Activated CD4-positive, alpha-beta T cell treated with anti-CD3 and anti-CD28 coated beads, Interleukin-2, amount 10 ng/mL, durations not matched to agents 24 days and 14 days (primary cell): ENCODE measurements around the gene AMIGO1. TPM values are rescaled to one million over a fixed set of nuclear protein-coding genes. Genes with fewer than 3 reads are reported as not detected.

ENCODE experiments used
- DNase-seq: peaks from one replicate; pipeline ENCODE4 v3.0.0; 2022
- H3K27ac Mint-ChIP-seq: one replicate; pipeline ENCODE4 v1.8.0; 2022; ENCODE audit warnings: mild to moderate bottlenecking, mixed read lengths
- H3K27me3 Mint-ChIP-seq: one replicate; pipeline ENCODE4 v1.8.0; 2022; ENCODE audit warnings: mixed read lengths
- H3K36me3 Mint-ChIP-seq: one replicate; pipeline ENCODE4 v1.8.0; 2022; ENCODE audit warnings: low read depth, mild to moderate bottlenecking, mixed read lengths
- H3K4me1 Mint-ChIP-seq: one replicate; pipeline ENCODE4 v1.8.0; 2021; ENCODE audit warnings: mixed read lengths
- H3K4me3 Mint-ChIP-seq: one replicate; pipeline ENCODE4 v1.8.0; 2022; ENCODE audit warnings: mild to moderate bottlenecking, moderate library complexity, mixed read lengths
- H3K9me3 Mint-ChIP-seq: one replicate; pipeline ENCODE4 v1.8.0; 2021; ENCODE audit warnings: mixed read lengths
- intact Hi-C: fragments of 100-400 bp; cut with micrococcal nuclease; formaldehyde crosslinking; loops from one replicate; pipeline ENCODE4 v1.15.1; 2023
- total RNA-seq: library from RNA; stranded (reverse); gene quantifications from 2 replicates; pipeline ENCODE4 v1.2.3, GENCODE V29; 2022

Gene AMIGO1
- total RNA-seq, 1 donor from 2014 or later, result 1.1 TPM

- Mint-ChIP-seq H3K36me3 (no peaks in the 10 kb centered on the region), H3K27me3 (peaks cover 53% of the 10 kb centered on the region)
Observed at GRCh38 chr1:109457819-109458218, 51.7 kb downstream of the AMIGO1 start.

GRCh38 chr1:109454497-109455133 is 54.9 kb downstream of the AMIGO1 start:
- no peak overlapping the region for H3K4me3 Mint-ChIP-seq
- H3K27me3 Mint-ChIP-seq, result peaks cover 48% of the 10 kb centered on the region
- no peaks in the 10 kb centered on the region for H3K36me3 Mint-ChIP-seq
- H3K4me1 Mint-ChIP-seq, result no peaks in the 10 kb centered on the region
- no peak for DNase-seq
- intact Hi-C loops, result no loop called here
- no peak overlapping the region for H3K27ac Mint-ChIP-seq
- H3K9me3 Mint-ChIP-seq, result peaks cover 18% of the 10 kb centered on the region

More at GRCh38 chr1:109457819-109458218, 51.7 kb downstream of the AMIGO1 start:
- no peak for DNase-seq
- Mint-ChIP-seq H3K9me3 (peaks cover 15% of the 10 kb centered on the region), H3K27ac (no peak overlapping the region), H3K4me1 (no peaks in the 10 kb centered on the region), H3K4me3 (no peak overlapping the region)
- intact Hi-C loops, result no loop called here

Other genes starting within 250 kb of the AMIGO1 start
- 4.5 and 5.0 TPM in 2 replicates for gene PSRC1, start 226.6 kb downstream of the AMIGO1 start, total RNA-seq
- gene MYBPHL, start 202.7 kb downstream of the AMIGO1 start, total RNA-seq, result not detected in 2 replicates
- 1.2 and 1.4 TPM in 2 replicates for gene SORT1, start 111.8 kb downstream of the AMIGO1 start, total RNA-seq
- 262 and 270 TPM in 2 replicates for gene PSMA5, start 83.3 kb downstream of the AMIGO1 start, total RNA-seq
- 0.07 TPM in 1 of 2 replicates, not detected in the other for gene SYPL2, start 43.2 kb downstream of the AMIGO1 start, total RNA-seq
- gene ATXN7L2, start 25.8 kb downstream of the AMIGO1 start, total RNA-seq, result 15.1 and 15.6 TPM in 2 replicates
- gene CYB561D1, start 15.6 kb downstream of the AMIGO1 start, total RNA-seq, result 11.3 and 13.1 TPM in 2 replicates
- gene GPR61, start 30.1 kb upstream of the AMIGO1 start, total RNA-seq, result 0.14 TPM in 1 of 2 replicates, not detected in the other
- gene GNAI3, start 38.9 kb upstream of the AMIGO1 start, total RNA-seq, result 8.7 and 8.8 TPM in 2 replicates
- gene GNAT2, start 109.9 kb upstream of the AMIGO1 start, total RNA-seq, result 0.33 TPM in 2 replicates
- gene AMPD2, start 110.1 kb upstream of the AMIGO1 start, total RNA-seq, result 92.2 and 97.8 TPM in 2 replicates
- 6.8 and 9.9 TPM in 2 replicates for gene GSTM4, start 146.4 kb upstream of the AMIGO1 start, total RNA-seq
- gene GSTM2, start 158.3 kb upstream of the AMIGO1 start, total RNA-seq, result 17.5 and 18.4 TPM in 2 replicates
- gene GSTM1, start 178.1 kb upstream of the AMIGO1 start, total RNA-seq, result 92.2 and 94.2 TPM in 2 replicates
- gene GSTM5, start 202.5 kb upstream of the AMIGO1 start, total RNA-seq, result 0.07 TPM in 1 of 2 replicates, not detected in the other
- 12.4 and 13.0 TPM in 2 replicates for gene GSTM3, start 231.3 kb upstream of the AMIGO1 start, total RNA-seq